GM23338 (cell line): ENCODE data around the gene SLC17A1. TPM values are rescaled to one million over a fixed set of nuclear protein-coding genes. Genes with fewer than 3 reads are reported as not detected.

Experiments used
- ATAC-seq: fragments of 200-7000 bp; cut with Tn5 transposase; 3 replicates; pipeline ENCODE4 v1.9.1; 2020
- DNase-seq: peaks from one replicate; pipeline ENCODE4 v3.0.0-alpha.2; 2015; ENCODE audit warnings: low spot score
- H2AFZ ChIP-seq: fragments of 200-600 bp; sonication (generic); 2 replicates; pipeline ENCODE4 v1.8.0; 2016; ENCODE audit warnings: antibody characterized with exemption, mild to moderate bottlenecking, moderate library complexity
- H3F3A ChIP-seq: fragments of 200-600 bp; sonication (generic); replicated peaks from 2 replicates; pipeline ENCODE4 v1.8.0; 2017; ENCODE audit warnings: antibody characterized with exemption, mixed run types, low read depth
- H3K27ac ChIP-seq: fragments of 200-600 bp; sonication (generic); 2 replicates; pipeline ENCODE4 v1.6.1; 2016; ENCODE audit warnings: low read depth
- H3K27me3 ChIP-seq: fragments of 200-600 bp; sonication (generic); 2 replicates; pipeline ENCODE4 v1.8.0; 2016; ENCODE audit warnings: mild to moderate bottlenecking, mixed run types, moderate library complexity; ENCODE audit not compliant: insufficient read depth
- H3K36me3 ChIP-seq: fragments of 200-600 bp; sonication (generic); 2 replicates; pipeline ENCODE4 v1.8.0; 2016; ENCODE audit warnings: mild to moderate bottlenecking; ENCODE audit not compliant: insufficient read depth
- H3K4me1 ChIP-seq: fragments of 200-600 bp; sonication (generic); 2 replicates; pipeline ENCODE4 v1.8.0; 2016; ENCODE audit warnings: mild to moderate bottlenecking, moderate library complexity; ENCODE audit not compliant: insufficient read depth
- H3K4me2 ChIP-seq: fragments of 200-600 bp; sonication (generic); 2 replicates; pipeline ENCODE4 v1.7.1; 2017; ENCODE audit warnings: mixed run types
- H3K4me3 ChIP-seq: fragments of 200-600 bp; sonication (generic); 2 replicates; pipeline ENCODE4 v1.6.1; 2016; ENCODE audit warnings: mixed run types
- H3K79me2 ChIP-seq: fragments of 200-600 bp; sonication (generic); replicated peaks from 2 replicates; pipeline ENCODE4 v1.8.0; 2017; ENCODE audit warnings: mild to moderate bottlenecking; ENCODE audit not compliant: insufficient read depth
- H3K9me2 ChIP-seq: fragments of 200-600 bp; sonication (generic); 2 replicates; pipeline ENCODE4 v1.8.0; 2017; ENCODE audit not compliant: insufficient read depth
- H4K20me1 ChIP-seq: fragments of 200-600 bp; sonication (generic); replicated peaks from 2 replicates; pipeline ENCODE4 v1.8.0; 2017; ENCODE audit warnings: mild to moderate bottlenecking; ENCODE audit not compliant: insufficient read depth
- H3K27ac Mint-ChIP-seq: 2 replicates; pipeline ENCODE4 v1.8.0; 2020; ENCODE audit warnings: inconsistent platforms, mild to moderate bottlenecking, moderate library complexity, mixed read lengths
- H3K27me3 Mint-ChIP-seq: 3 replicates; pipeline ENCODE4 v1.8.0; 2022; ENCODE audit warnings: low read depth, mild to moderate bottlenecking, moderate library complexity, mixed read lengths, inconsistent platforms; ENCODE audit not compliant: insufficient read depth, poor library complexity
- H3K36me3 Mint-ChIP-seq: 3 replicates; pipeline ENCODE4 v1.8.0; 2021; ENCODE audit warnings: low read depth, mild to moderate bottlenecking, inconsistent platforms, moderate library complexity, mixed read lengths
- H3K4me1 Mint-ChIP-seq: 3 replicates; pipeline ENCODE4 v1.8.0; 2020; ENCODE audit warnings: mild to moderate bottlenecking, inconsistent platforms, mixed read lengths
- H3K4me3 Mint-ChIP-seq: 3 replicates; pipeline ENCODE4 v1.8.0; 2021; ENCODE audit warnings: moderate library complexity, mild to moderate bottlenecking, inconsistent platforms, mixed read lengths
- H3K9me3 Mint-ChIP-seq: 3 replicates; pipeline ENCODE4 v1.8.0; 2020; ENCODE audit warnings: moderate library complexity, mild to moderate bottlenecking, inconsistent platforms, mixed read lengths
- CREB1 ChIP-seq: fragments of 250-450 bp; sonication (Bioruptor Pico); IDR thresholded peaks from 2 replicates; pipeline ENCODE4 v1.5.0; 2020; ENCODE audit warnings: low read depth, mild to moderate bottlenecking, moderate library complexity
- CTCF ChIP-seq, 2 experiments: fragments of 200-600 bp in 1 of 2; sonication (generic) in 1 of 2; conservative IDR thresholded peaks; 2 replicates each; pipeline versions ENCODE4 v1.5.1 to v1.6.1; 2016 to 2017; ENCODE audit warnings: antibody characterized with exemption in 2 of 2, low read depth in 2 of 2, mild to moderate bottlenecking in 2 of 2, moderate library complexity in 1 of 2
- ETS1 ChIP-seq: IDR thresholded peaks from 2 replicates; pipeline ENCODE4 v1.6.1; 2016; ENCODE audit warnings: antibody characterized with exemption
- EZH2 ChIP-seq: fragments of 200-600 bp; sonication (generic); IDR thresholded peaks from one replicate; pipeline ENCODE4 v1.8.0; 2017; ENCODE audit warnings: antibody characterized with exemption, mild to moderate bottlenecking, low read depth; ENCODE audit not compliant: unreplicated experiment
- EZH2phosphoT487 ChIP-seq: fragments of 200-600 bp; sonication (generic); IDR thresholded peaks from one replicate; pipeline ENCODE4 v1.8.1; 2018; ENCODE audit warnings: antibody characterized with exemption; ENCODE audit not compliant: unreplicated experiment
- JUNB ChIP-seq: IDR thresholded peaks from one replicate; pipeline ENCODE4 v1.6.1; 2016; ENCODE audit warnings: antibody characterized with exemption; ENCODE audit not compliant: unreplicated experiment
- NANOG ChIP-seq: IDR thresholded peaks from 2 replicates; pipeline ENCODE4 v1.6.1; 2016; ENCODE audit warnings: antibody characterized with exemption, borderline replicate concordance
- POLR2AphosphoS5 ChIP-seq: IDR thresholded peaks from 2 replicates; pipeline ENCODE4 v1.6.1; 2016; ENCODE audit warnings: antibody characterized with exemption, low read depth
- REST ChIP-seq: IDR thresholded peaks from one replicate; pipeline ENCODE4 v1.6.1; 2018; ENCODE audit warnings: antibody characterized with exemption; ENCODE audit not compliant: unreplicated experiment
- STAT1 ChIP-seq: IDR thresholded peaks from one replicate; pipeline ENCODE4 v1.6.1; 2016; ENCODE audit warnings: antibody characterized with exemption; ENCODE audit not compliant: unreplicated experiment
- ZNF114 ChIP-seq: fragments of 250-450 bp; sonication (Bioruptor Pico); IDR thresholded peaks from 2 replicates; pipeline ENCODE4 v1.5.0; 2020; ENCODE audit warnings: mild to moderate bottlenecking, moderate library complexity
- ZNF331 ChIP-seq: fragments of 250-450 bp; sonication (Bioruptor Pico); IDR thresholded peaks from 2 replicates; pipeline ENCODE4 v1.5.0; 2020; ENCODE audit warnings: low read depth, mild to moderate bottlenecking, moderate library complexity
- ZNF462 ChIP-seq: fragments of 250-450 bp; sonication (Bioruptor Pico); IDR thresholded peaks from 2 replicates; pipeline ENCODE4 v1.5.0; 2020; ENCODE audit warnings: mild to moderate bottlenecking, moderate library complexity
- polyA plus RNA-seq: library from polyadenylated mRNA; unstranded; fragments of >200 nt; fragmentation: Nextera tagmentation; extraction: Ambion mirVana; gene quantifications from 2 replicates; pipeline ENCODE4 v1.2.1, GENCODE V29; 2016
- total RNA-seq: library from RNA; depleted of rRNA; stranded (reverse); fragments of >200 nt; shearing (Covaris generic); gene quantifications from 2 replicates; pipeline ENCODE4 v1.2.3, GENCODE V29; 2014

Gene SLC17A1
- total and polyA plus RNA-seq, 2 experiments from 2014 or later, result not detected

GRCh38 chr6:25749837-25750236 is 82.0 kb downstream of the SLC17A1 start:
- no peak for ATAC-seq
- no peaks in the 10 kb centered on the region for H3K27me3 ChIP-seq

More at GRCh38 chr6:25749837-25750236, 82.0 kb downstream of the SLC17A1 start:
- H3K4me2 ChIP-seq, result no peak overlapping the region
- no peaks in the 10 kb centered on the region for H3K36me3 ChIP-seq
- H3K27me3 Mint-ChIP-seq, result no peaks in the 10 kb centered on the region
- DNase-seq, result no peak
- no peaks in the 10 kb centered on the region for H3K4me1 ChIP-seq
- H3K4me3 ChIP-seq, result no peak overlapping the region
- H3K36me3 Mint-ChIP-seq, result no peaks in the 10 kb centered on the region
- no peaks in the 10 kb centered on the region for H3F3A ChIP-seq
- H4K20me1 ChIP-seq, result no peaks in the 10 kb centered on the region
- no peaks in the 10 kb centered on the region for H3K9me3 Mint-ChIP-seq
- no peak for TF ChIP-seq CREB1
- TF ChIP-seq CTCF (conservative IDR thresholded peaks at IDR 0.05; ENCODE audit: low read depth in 2 of 2), result no peak
- TF ChIP-seq ZNF331 (CRISPR knock-in tag), result no peak
- no peak for TF ChIP-seq EZH2
- TF ChIP-seq EZH2phosphoT487, result no peak
- no peak for TF ChIP-seq ZNF462
- TF ChIP-seq ZNF114 (CRISPR knock-in tag), result no peak
- no peak for TF ChIP-seq STAT1
- no peak for TF ChIP-seq NANOG
- no peak for TF ChIP-seq JUNB
- no peak for TF ChIP-seq ETS1
- TF ChIP-seq REST, result no peak
- no peak for TF ChIP-seq POLR2AphosphoS5
- H2AFZ ChIP-seq, result no peak overlapping the region
- no peaks in the 10 kb centered on the region for H3K4me1 Mint-ChIP-seq
- H3K4me3 Mint-ChIP-seq, result no peak overlapping the region
- H3K27ac ChIP-seq, result no peak overlapping the region
- no peaks in the 10 kb centered on the region for H3K79me2 ChIP-seq
- H3K27ac Mint-ChIP-seq, result no peak overlapping the region
- peaks cover 7% of the 10 kb centered on the region; the same call in 1 of the 2 replicates for H3K9me2 ChIP-seq
